Measurements from ENCODE around the gene PHF2.

PHF2 gene

DNA sequence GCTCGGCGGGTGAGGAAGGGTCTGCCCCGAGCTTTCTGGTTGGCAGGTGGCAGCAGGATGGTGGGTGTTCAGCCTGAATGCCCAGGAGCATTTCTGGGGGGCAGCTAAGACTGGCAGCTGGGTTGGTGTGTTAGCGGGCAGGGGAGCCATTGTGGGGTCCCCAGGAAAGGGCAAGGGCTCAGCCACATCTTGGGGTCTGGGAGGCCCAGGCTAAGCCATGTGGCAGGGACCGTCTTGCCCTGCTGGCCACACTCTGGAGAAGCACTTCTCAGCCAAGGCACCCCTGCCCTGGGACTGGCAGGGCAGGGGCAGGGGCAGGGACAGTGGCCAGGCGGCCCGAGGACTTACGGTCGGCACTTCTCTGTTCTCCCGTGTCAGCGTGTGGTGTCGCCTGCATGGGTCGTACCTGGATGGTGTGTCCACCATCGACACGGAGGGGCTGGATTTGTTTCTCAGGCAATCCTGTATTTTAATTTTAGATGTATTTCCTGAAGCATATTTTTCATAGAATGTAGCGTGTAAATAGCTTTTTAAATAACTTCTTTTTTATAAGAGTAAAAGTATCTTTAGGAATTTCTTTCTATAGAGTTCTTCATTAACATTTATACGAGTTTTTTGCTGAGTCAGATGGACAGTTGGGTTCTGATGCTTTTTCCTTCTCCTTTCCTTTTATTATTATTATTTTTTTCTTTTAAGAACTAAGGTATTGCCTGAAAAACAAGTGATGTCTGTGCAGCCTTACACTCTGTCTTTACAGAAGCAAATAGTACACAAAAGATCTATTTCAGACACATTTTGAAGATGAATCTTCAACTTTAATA lies 102.0 kb downstream of the PHF2 start:
- DNase-seq (ENCODE audit: low spot score), result no peak

DNA sequence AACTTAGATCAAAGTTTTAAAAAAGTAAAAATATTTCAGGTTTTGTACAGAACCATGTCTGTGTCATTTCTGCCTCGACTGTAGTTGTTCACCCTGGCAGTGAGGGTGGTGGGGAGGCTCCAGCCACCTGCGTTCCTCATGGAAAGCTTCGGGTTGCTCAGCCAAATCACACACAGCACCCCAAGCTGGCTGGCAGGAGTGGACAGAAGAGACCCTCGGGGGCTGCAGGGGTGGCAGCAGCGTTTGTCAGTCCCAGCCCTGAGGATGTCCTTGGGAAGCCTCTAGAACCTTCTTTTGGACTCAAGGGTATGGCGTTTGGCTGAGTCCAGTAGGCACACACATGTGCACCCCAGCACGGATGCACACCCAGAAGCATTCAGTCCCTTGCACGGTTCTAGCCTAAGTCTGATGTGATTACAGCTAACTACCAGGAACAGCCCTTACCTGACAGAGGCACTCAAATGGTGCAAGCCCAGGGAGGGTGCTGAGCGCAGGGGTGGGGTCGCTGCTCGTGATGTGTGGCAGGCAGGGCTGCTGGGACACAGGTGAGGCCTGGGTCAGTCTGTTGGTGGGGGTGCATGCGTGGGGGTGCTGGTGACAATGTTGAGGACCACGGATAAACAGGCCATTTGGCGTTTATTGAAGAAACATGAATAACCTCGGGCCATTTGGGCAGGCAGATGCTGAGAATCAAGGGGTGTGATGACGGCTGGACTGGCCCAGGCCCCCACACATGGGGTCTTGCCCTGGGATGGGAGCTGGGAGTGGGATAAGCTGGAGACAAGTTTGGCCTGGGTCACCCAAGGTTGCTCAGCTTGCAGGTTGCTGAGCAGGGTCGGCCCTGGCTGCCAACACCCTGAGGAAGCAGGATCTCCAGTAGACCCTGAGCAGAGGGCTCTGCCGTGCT lies 103.4 kb downstream of the PHF2 start:
- no peak for DNase-seq (ENCODE audit: low spot score)

DNA sequence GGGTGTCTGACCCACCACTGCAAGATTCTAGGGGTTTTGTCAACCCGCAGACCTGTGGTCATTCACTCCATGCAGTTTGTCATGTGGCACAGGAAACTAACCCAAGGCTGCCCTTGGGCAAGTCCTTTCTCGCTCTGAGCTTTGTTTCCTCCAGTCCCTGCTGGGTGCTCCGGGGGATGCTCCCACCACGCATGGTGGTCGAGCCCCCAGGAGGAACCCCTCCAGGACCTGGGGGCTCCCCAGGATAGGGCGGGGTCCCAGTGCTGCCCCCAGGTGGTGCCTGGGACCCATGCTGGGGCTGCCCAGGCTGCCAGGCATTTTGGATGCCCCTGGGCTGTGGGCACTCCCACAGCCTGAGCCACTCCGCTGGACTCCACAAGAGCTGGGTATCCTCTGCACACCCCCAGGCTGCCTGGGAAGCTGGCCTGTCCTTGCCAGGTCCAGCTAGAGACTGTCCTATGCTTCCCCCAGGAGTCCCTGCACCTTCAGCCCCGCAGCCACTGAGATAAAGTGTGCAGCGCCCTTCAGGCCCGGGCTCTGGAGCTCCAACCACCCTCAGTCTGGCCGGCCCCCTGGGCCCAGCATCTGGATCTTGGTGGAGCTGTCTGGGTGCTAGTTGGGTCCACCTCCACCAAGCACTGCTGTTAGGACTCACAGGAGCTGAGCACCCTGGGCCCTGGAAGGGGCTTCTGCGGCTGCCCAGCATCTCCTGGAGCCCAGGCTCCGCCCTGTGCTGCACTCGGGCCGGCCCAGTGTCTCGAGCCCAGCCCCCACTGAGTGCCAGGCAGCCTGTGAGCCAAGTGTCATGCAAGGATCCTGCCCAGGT lies 104.3 kb downstream of the PHF2 start:
- no peak for DNase-seq (ENCODE audit: low spot score)

DNA sequence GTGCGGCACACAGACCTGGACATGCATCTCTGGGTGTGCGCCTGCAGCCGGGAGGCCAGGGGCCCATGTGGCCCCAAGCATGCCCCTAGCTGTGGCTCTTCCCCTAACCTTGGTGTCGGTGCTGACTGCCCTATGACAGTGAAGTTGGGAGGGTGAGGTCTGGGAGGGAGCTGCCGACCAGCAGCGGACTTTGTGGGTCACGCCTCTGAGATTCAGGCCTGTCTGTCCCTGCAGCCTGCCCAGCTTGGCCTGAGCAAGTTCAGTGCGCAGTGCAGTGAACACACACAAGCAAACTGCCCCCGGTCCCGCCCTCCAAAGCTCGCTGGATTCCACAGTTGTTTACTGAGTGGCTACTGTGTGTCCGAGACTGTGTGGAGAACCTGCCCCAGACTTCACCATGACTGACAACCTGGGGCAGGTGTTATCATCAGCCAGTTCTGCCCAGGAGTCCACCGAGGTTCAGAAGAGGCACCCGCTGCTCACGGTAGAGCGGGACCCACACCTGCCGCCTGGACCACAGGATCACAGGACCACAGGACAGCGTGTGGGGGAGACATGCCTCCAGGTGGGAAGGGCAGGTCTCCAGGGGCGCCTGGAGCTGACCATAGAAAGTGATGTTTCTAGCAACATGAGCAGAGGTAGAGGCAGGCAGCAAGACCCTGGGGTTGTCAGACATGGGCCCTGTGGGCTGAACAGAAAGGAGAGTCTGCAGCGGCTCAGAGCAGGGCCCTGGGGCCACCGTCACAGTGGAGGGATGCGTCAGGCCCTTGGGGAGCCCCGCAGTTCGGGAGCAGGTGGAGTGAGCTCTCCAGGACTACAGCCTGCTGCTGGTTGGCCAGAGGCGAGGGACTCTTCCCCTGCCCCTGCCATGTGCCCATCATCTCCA lies 105.1 kb downstream of the PHF2 start:
- no peak for DNase-seq (ENCODE audit: low spot score)

DNA sequence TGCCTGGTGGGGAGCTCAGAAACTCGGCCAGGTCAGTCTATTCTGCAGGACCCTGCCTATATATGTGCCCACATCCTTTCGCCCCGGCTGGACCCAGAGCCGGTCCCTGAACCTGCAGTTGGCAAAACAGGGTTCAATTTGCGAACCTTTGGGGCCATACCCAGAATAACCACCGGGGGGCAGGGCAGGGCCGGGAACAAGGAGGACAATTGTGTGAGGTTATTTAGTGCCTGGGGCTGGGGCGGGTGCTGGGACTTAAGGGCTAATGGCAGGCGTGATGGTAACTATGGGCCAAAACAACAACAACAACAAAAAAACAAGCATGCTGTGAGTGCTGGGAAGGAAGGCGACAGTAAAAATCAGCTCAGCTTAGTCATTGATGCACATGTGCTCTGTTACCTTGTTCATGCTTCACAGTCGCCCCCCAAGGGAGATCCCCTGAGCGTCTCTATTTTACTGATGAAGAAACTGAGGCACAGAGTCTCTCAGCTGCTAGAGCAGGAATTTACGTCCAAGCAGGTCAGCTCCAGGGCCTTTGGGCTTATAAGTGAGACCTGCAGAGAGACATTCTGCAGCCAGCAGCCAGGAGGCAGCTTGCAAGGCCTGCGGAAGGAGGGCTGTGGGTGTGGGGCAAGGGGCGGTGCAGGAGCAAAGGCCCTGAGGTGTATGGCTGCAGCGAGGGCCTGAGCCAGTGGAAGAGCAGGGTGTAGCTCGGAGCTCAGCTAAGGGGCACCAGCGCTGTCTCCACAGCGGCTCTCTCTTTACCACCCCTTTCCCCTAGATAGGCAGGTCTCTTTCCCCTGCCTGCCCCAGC lies 106.0 kb downstream of the PHF2 start:
- peak; percentile 36 for DNase-seq (ENCODE audit: low spot score)

DNA sequence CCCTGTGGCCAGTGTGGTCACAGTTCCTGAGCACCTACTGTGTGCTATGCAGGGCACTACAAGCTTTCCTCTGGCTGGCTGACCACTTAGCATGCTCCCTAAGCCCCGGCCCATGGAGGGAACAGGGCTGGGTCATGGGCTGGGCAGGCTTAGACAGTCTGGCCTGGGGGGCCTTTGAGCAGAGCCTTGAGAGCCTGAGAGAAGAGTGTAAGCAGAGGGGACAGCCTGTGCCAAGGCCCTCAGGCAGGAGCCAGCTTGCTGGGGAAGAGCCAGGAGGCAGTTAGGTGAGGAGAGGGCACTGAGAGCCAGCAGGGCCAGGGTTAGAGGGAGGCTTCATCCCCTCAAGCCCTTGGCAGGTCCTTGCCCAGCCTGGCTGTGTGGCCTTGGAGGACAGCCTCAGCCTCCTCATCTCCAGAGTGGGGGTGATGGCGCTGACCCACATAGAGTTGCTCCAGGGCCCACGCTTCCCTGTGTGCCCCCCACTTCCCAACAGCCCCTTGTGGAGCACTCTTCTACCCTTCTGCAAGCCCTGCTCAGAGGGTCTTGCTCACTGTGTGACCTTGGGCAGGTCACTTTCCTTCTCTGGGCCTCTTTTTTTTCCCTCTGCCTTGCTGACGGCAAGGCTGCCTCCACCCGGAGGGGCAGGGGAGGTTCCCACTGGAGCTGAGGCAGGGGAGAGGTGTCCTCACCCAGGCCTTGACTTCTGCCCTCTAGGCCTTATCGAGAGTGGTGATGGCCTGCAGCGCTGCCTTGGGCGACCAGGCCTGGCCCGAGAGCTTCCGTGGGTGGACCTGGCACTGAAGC lies 107.1 kb downstream of the PHF2 start:
- DNase-seq (ENCODE audit: low spot score), result no peak

DNA sequence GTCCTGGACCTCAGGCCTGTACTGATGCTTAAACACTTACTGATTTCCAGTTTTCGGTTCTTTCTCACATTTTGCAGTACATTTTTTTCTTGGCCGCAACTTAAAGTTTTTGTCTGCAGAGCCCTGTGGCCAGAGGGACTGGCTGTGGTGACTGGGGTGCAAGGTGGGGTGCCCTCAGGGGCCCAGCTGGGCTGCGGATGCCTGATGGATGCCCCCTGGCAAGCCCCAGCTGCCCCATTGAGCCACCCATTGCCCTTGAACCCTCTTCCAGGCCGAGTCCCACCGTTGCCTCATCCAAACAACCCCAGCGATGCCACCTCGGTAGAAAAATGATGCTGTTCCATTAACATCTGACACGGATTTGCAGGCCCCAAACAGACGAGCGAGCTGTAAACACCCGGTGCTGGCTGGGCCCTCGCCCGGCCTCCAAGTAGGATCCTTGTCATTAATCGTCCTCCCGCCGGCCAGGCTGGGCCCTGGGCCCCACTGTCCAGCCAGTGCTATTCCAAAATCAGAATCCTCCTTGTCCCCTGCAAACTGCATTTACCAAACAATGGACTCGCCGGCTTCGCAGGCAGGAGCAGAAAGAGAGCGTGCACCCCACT lies 107.9 kb downstream of the PHF2 start:
- no peak for DNase-seq (ENCODE audit: low spot score)

DNA sequence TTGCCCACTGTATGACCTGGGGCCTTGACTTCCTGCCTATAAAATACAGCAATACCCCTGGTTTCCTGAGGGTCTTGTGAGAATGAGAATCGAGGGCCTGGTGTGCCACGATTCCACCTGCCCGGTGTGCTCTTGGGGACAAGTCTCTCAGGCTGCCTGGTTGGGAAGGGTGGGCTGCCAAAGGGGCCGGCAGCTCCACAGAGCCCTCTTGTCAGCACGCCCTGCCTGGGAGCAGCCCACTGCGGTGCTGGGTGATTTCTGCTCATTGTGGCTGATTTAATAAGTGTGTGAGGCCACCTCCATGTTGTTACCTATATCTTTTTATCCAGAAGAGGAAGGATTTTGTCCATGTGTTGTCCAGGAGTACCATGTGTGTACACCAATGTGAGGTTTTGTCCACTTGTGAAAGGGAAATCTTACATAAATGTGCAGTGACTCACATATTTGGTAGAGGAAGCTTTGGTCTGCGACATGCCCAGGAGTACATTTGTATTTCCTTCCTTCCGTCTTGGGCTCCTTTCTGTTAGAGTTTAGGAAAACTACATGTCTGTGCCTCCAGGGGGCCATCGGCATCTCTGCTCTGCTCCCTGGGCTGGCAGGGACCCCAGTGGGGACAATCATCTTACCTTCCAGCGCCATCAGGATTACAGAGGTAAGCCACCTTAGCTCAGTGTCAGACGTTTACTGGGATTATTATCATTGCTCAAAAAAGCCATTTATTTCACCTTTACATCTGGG lies 108.6 kb downstream of the PHF2 start:
- no peak for DNase-seq (ENCODE audit: low spot score)

DNA sequence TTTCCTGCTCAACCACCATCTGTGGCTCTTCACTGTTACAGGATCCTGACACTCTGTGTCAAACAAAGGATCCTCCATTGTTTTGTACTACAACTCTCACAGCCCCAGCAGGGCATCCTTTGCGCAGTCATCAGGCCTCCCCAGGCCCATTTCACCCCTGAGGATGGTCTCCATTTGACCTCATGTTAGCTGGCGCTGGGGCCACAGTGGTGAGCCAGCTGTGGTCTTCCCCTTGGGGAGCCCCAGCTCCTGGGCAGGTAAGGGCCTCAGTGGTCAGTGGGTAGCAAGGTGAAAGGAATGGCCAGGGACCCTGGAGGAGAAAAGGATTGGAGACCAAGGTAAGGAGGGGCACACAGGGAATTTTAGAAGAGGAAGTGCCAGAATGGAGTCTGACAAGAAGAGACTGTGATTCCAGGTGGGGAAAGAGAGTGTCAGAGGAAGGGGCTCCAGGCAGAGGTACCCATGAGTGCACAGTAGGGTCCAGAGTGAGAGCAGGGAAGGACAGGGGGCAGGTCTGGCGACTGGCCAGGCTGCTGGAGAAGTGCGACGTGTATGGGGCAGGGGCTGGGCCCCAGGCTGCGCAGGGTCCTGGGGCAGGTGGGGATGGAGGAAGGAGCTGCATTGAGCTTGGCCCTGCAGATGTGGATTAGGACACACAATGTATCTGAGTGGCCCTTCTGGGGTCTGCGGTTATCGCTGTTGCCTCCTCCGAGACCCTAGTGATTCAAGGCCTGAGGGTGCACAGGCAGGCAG lies 109.9 kb downstream of the PHF2 start:
- DNase-seq (ENCODE audit: low spot score), result no peak

DNA sequence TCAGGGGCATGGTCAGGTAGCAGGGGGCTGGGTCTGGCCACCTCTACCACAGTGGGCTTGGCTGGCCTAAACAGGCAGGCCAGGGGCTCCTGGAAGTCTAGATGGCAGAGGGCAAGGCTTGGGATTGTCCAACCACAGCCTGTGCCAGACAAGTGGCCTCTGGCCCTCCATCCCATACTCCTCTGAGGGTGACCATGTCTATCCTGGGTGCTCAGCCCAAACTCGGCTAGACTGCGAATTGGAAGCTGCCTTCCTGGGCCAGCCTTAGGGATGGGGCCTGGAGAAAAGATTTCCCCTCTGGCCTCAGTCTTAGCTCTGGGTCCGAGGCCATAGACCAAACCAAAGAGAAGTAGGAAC lies 110.5 kb downstream of the PHF2 start:
- no peak for DNase-seq (ENCODE audit: low spot score)

DNA sequence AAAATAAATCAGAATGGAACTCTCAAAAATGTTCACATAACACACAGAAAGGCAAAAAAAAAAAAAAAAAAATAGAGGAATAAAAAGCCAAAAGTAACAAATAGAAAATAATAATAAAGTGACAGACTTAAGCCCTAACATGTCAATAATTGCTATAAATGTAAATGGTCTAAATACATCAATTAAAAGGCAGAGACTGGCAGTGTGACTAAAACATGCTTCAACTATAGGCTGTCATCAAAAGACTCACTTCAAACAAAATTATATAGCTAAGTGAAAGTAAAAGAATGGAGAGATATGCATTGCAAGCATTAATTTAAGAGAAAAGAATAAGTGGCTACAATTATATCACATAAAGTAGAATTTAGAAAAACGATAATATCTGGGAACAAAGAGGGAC lies 114.2 kb downstream of the PHF2 start:
- DNase-seq (ENCODE audit: low spot score), result no peak

DNA sequence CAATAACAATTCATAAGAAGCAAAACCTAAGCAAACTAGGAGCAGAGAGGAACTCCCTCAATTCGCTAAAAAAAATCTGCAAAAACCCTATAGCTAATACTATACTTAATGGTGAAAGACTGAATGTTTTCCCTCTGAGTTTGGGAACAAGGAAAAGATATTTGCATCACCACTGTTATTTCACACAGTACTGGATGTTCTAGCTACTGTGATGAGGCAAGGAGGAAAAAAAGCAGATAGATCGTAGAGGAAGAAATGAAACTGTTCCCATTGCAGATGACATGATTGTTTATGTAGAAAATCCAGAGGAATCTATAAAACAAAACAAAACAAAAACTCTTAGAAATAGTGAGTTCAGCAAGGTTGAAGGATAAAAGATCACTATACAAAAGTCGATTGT lies 116.7 kb downstream of the PHF2 start:
- no peak for DNase-seq (ENCODE audit: low spot score)

DNA sequence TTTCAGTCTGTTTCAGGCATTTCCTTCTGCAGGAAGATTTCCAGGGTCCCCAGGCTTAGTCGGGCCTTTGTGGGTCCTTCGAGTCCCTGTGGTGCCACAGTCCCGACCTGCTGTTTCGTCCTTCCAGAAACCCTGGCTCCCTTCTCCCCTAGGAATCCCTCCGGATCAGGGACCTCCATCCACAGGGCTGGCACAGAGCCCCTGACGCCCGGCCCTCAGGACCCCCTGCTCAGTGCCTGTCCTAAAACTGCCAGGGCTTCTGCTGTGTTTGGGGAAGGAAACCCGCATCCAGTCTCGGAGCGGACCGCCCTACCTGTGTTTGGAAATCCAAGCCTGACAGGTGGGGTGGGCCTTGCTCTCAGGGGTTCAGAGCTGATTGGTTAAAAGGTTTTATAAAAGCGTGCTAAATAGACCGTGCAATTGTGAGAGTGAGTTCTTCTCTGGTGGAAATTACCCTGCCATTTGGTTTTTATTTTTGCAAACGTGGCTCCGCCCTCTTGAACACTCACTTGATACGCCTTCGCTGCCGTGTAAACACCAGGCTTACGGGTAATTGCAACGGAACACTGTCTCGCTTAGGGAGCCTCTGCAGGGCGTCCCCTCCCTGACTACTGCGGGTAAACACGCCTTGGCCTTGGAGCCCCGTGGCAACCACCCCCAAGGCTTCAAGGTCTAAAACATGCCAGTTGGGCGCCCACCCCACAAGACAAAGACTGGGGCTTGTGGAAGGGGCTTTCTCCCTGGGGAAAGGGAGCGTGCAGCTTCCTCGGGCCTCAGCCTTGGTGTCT lies 121.2 kb downstream of the PHF2 start:
- no peak for DNase-seq (ENCODE audit: low spot score)

DNA sequence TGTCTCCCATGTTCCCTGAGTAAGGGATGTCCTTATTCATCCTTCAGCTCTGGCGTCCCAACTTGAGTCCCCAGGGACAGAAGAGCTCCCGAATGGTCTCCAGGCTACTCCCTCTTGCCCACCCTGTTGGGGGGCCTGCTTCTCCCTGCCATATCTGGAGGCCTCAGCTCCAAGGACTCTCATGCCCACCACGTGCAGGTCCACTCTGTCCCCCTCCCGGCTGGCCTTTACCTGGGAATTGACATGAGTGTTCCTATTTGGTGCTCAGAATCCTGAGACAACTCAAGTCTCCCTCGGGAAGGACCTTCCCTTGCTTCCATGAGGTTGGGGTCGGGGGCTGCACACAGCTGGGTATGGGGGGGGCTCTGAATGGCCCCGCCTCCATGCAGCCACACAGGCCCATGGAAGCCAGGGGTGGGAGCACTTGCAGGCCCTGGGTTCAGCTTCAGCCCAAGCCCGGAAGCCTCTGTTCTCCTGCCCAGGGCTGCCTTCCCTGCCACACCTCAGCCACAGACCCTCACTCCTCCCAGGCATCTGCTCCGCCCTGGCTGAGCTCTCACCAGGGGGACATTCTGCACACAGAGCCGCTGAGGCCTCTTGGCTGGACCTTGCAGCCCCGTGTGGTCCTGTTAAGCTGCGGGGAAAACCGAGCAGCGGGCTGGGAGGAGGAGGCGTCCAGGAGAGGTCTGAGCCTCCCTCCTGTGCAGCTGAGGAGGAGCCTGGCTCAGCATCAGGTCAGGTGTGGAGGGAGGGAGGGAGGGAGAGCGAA lies 121.9 kb downstream of the PHF2 start:
- no peak for DNase-seq (ENCODE audit: low spot score)

DNA sequence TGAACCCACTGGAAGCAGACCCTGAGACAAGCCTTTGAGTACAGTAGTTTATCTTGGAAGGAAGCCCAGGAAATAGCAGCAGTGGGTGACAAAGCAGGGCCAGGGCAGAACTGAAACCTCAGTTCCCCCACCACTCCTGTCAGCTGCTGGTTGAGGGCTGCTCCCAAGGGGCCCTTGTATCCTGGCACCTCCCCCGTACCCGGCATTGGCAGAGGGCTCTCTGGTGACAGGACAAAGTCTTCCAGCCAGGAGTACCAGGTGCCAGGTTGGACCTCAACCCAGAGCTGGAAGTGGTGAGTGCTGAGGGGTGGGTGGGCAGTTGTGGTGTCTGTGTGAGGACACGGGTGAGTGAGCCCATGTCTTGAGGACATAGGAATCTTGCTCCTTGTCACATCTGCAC lies 123.3 kb downstream of the PHF2 start:
- DNase-seq (ENCODE audit: low spot score), result no peak
